Uterus (tissue), 4 donors: ENCODE measurements around the gene ZNF521. TPM values are rescaled to one million over a fixed set of nuclear protein-coding genes. Genes with fewer than 3 reads are reported as not detected.

Experiments
- DNase-seq, 2 donors: peaks; one replicate each; pipeline ENCODE4 v3.0.0-alpha.2; 2019 to 2020
- H3K27ac ChIP-seq, 2 donors: fragments of 200-600 bp; sonication (generic); 1 replicate in 1 of 2; 2 replicates in 1 of 2; pipeline ENCODE4 v1.5.1; 2016 to 2018
- H3K27me3 ChIP-seq, 2 donors: fragments of 200-600 bp; sonication (generic); one replicate each; pipeline ENCODE4 v1.5.1; 2018 to 2019; ENCODE audit warnings: control low read depth in 1 of 2
- H3K36me3 ChIP-seq, 2 donors: fragments of 200-600 bp; sonication (generic); one replicate each; pipeline ENCODE4 v1.5.1; 2019; ENCODE audit warnings: control low read depth in 1 of 2
- H3K4me1 ChIP-seq, 2 donors: fragments of 200-600 bp; sonication (generic); one replicate each; pipeline ENCODE4 v1.5.1; 2018 to 2019; ENCODE audit warnings: control low read depth in 1 of 2
- H3K4me3 ChIP-seq, 2 donors: fragments of 200-600 bp; sonication (generic); 1 replicate in 1 of 2; 2 replicates in 1 of 2; pipeline ENCODE4 v1.5.1; 2018 to 2019; ENCODE audit warnings: mild to moderate bottlenecking in 1 of 2
- H3K9me3 ChIP-seq, 2 donors: fragments of 200-600 bp; sonication (generic); one replicate each; pipeline ENCODE4 v1.5.1; 2019; ENCODE audit warnings: control low read depth in 1 of 2
- CTCF ChIP-seq, 4 experiments: fragments of 200-600 bp in 2 of 4; fragments of 450-650 bp in 2 of 4; sonication (generic) in 2 of 4; IDR thresholded peaks; one replicate each; pipeline ENCODE4 v1.5.1; 2016 to 2019; ENCODE audit warnings: antibody characterized with exemption in 4 of 4, mild to moderate bottlenecking in 2 of 4, moderate library complexity in 1 of 4
- POLR2A ChIP-seq, 2 donors: fragments of 450-650 bp; IDR thresholded peaks; one replicate each; pipeline ENCODE4 v1.6.1; 2016; ENCODE audit warnings: antibody characterized with exemption in 2 of 2, mild to moderate bottlenecking in 1 of 2, moderate library complexity in 1 of 2
- intact Hi-C: fragments of 100-400 bp; cut with DNase I; formaldehyde crosslinking; loops from one replicate; pipeline ENCODE4 v1.15.1; 2023; ENCODE audit warnings: low total_unique reads
- total RNA-seq, 4 donors: library from RNA; depleted of rRNA in 3 of 4; stranded (reverse); fragments of >200 nt in 3 of 4; gene quantifications; one replicate each; pipeline versions ENCODE4 v1.1.0 to v1.2.4, GENCODE V29; 2014 to 2023
- donor health status: DM: yes; HTN: yes; CAD: no.

Gene ZNF521
- total RNA-seq, 4 donors from 2014 or later: 47.4 to 116 (median 72.8) TPM

GRCh38 chr18:25044694-25045093 lies 307.3 kb downstream of the ZNF521 start:
- H3K27ac ChIP-seq: no peak overlapping the region
- no peaks in the 10 kb centered on the region for H3K4me1 ChIP-seq
- intact Hi-C loops: no loop called here
- TF ChIP-seq CTCF (IDR thresholded peaks at IDR 0.05) (no peak), POLR2A (IDR thresholded peaks at IDR 0.05) (no peak)
- no peaks in the 10 kb centered on the region for H3K36me3 ChIP-seq
- DNase-seq: no peak
- H3K4me3 ChIP-seq: no peak overlapping the region
- no peaks in the 10 kb centered on the region for H3K9me3 ChIP-seq
- no peaks in the 10 kb centered on the region for H3K27me3 ChIP-seq

DNA sequence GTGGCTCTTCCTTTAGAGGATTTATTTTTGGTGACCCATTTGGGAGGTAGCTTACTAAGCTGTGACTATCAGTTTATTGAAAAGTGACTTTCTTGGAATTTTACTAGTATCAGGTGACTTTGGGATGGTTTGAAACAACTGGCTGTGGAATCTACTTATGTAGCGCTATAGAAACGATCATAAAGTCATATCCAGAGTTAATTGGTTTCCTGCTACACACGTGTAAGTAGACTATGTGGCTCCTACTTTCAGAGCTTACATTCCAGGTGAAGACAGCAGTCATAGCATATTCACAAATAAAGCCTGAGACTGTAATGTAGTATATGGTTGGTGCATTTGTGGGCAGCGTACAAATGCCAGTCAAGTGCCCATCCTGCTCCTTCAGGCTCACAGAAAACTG lies 308.9 kb downstream of the ZNF521 start:
- H3K36me3 ChIP-seq: no peaks in the 10 kb centered on the region
- H3K4me1 ChIP-seq: no peaks in the 10 kb centered on the region
- intact Hi-C loops: no loop called here
- no peak for DNase-seq
- no peak for TF ChIP-seq CTCF (IDR thresholded peaks at IDR 0.05)
- TF ChIP-seq POLR2A (IDR thresholded peaks at IDR 0.05): no peak
- H3K9me3 ChIP-seq: no peaks in the 10 kb centered on the region
- H3K4me3 ChIP-seq: no peak overlapping the region
- no peak overlapping the region for H3K27ac ChIP-seq
- no peaks in the 10 kb centered on the region for H3K27me3 ChIP-seq

- no peak overlapping the region for H3K4me3 ChIP-seq
- DNase-seq: no peak
- no peaks in the 10 kb centered on the region for H3K27me3 ChIP-seq
- no peak overlapping the region for H3K27ac ChIP-seq
- intact Hi-C loops: no loop called here
- no peaks in the 10 kb centered on the region for H3K36me3 ChIP-seq
- H3K9me3 ChIP-seq: no peaks in the 10 kb centered on the region
- TF ChIP-seq CTCF (IDR thresholded peaks at IDR 0.05) (no peak), POLR2A (IDR thresholded peaks at IDR 0.05) (no peak)
- no peaks in the 10 kb centered on the region for H3K4me1 ChIP-seq
These were observed 309.3 kb downstream of the ZNF521 start for GRCh38 chr18:25042641-25043051.

GRCh38 chr18:25039781-25040180 lies 312.2 kb downstream of the ZNF521 start:
- no peaks in the 10 kb centered on the region for H3K36me3 ChIP-seq
- no peak overlapping the region for H3K4me3 ChIP-seq
- TF ChIP-seq POLR2A (IDR thresholded peaks at IDR 0.05): no peak
- no peak for TF ChIP-seq CTCF (IDR thresholded peaks at IDR 0.05)
- no peaks in the 10 kb centered on the region for H3K4me1 ChIP-seq
- H3K27ac ChIP-seq: no peak overlapping the region
- H3K9me3 ChIP-seq: no peaks in the 10 kb centered on the region
- DNase-seq: no peak
- H3K27me3 ChIP-seq: no peaks in the 10 kb centered on the region
- intact Hi-C loops: no loop called here

- Histone ChIP-seq H3K27me3 (no peaks in the 10 kb centered on the region), H3K36me3 (no peaks in the 10 kb centered on the region), H3K27ac (no peak overlapping the region), H3K4me3 (no peak overlapping the region), H3K4me1 (no peaks in the 10 kb centered on the region), H3K9me3 (no peaks in the 10 kb centered on the region)
- TF ChIP-seq POLR2A (IDR thresholded peaks at IDR 0.05) (no peak), CTCF (IDR thresholded peaks at IDR 0.05) (no peak)
- DNase-seq: no peak
- intact Hi-C loops: no loop called here
These were observed 313.7 kb downstream of the ZNF521 start for GRCh38 chr18:25038261-25038660.
